Activated CD4-positive, alpha-beta memory T cell treated with anti-CD3 and anti-CD28 coated beads for 36 hours (primary cell): Measurements from ENCODE around the gene INTS15. TPM values are rescaled to one million over a fixed set of nuclear protein-coding genes. Genes with fewer than 3 reads are reported as not detected.

Source experiments
- CTCF ChIA-PET: fragments of 350-600 bp; sonication (Branson Sonifier 250); formaldehyde crosslinking; loops from one replicate; lab custom pipeline; 2021; ENCODE audit warnings: antibody characterized with exemption, inconsistent platforms; lab: Charles Lee
- POLR2A ChIA-PET: fragments of 350-600 bp; sonication (Branson Sonifier 250); formaldehyde crosslinking; loops from one replicate; lab custom pipeline; 2021; ENCODE audit warnings: antibody characterized with exemption; lab: Charles Lee
- DNase-seq: peaks from one replicate; pipeline ENCODE4 v3.0.0-alpha.2; 2020
- H3K27ac Mint-ChIP-seq: one replicate; pipeline ENCODE4 v1.8.0; 2021; ENCODE audit warnings: mixed read lengths
- H3K27me3 Mint-ChIP-seq: one replicate; pipeline ENCODE4 v1.8.0; 2021; ENCODE audit warnings: mixed read lengths
- H3K36me3 Mint-ChIP-seq: one replicate; pipeline ENCODE4 v1.8.0; 2021; ENCODE audit warnings: mixed read lengths
- H3K4me1 Mint-ChIP-seq: one replicate; pipeline ENCODE4 v1.8.0; 2021; ENCODE audit warnings: low read depth, mixed read lengths
- H3K4me3 Mint-ChIP-seq: one replicate; pipeline ENCODE4 v1.8.0; 2021; ENCODE audit warnings: mild to moderate bottlenecking, mixed read lengths
- H3K9me3 Mint-ChIP-seq: one replicate; pipeline ENCODE4 v1.8.0; 2021; ENCODE audit warnings: mixed read lengths
- intact Hi-C: fragments of 100-400 bp; cut with micrococcal nuclease; formaldehyde crosslinking; loops from one replicate; pipeline ENCODE4 v1.15.1; 2023
- total RNA-seq, 2 experiments: library from RNA; stranded (reverse); gene quantifications; one replicate each; pipeline ENCODE4 v1.2.3, GENCODE V29; 2021

The INTS15 gene
- total RNA-seq, 2 experiments from 2014 or later = 25.9 to 27.5 TPM

DNA sequence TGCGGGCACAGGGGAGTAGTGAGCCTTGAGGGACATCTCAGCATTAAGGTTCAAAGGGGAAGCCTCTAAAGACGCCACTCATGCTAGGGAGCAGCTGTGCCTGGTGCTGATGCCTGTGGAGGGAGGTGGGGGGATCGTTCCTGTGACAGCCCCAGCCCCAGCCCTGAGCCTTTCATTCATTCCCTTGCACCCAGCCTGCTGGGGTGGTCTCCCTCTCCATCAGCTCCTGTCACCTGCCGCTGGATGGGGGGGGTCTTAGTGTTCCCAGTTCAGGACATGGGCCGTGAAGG is 58.9 kb downstream of the INTS15 start:
- peaks cover 34% of the 10 kb centered on the region for H3K36me3 Mint-ChIP-seq
- H3K4me1 Mint-ChIP-seq = no peaks in the 10 kb centered on the region
- POLR2A ChIA-PET = no interaction called here
- H3K27me3 Mint-ChIP-seq = no peaks in the 10 kb centered on the region
- no peak for DNase-seq
- H3K27ac Mint-ChIP-seq = no peak overlapping the region
- CTCF ChIA-PET = no interaction called here
- H3K9me3 Mint-ChIP-seq = peaks cover 6% of the 10 kb centered on the region
- H3K4me3 Mint-ChIP-seq = no peak overlapping the region
- intact Hi-C loops = no loop called here

DNA sequence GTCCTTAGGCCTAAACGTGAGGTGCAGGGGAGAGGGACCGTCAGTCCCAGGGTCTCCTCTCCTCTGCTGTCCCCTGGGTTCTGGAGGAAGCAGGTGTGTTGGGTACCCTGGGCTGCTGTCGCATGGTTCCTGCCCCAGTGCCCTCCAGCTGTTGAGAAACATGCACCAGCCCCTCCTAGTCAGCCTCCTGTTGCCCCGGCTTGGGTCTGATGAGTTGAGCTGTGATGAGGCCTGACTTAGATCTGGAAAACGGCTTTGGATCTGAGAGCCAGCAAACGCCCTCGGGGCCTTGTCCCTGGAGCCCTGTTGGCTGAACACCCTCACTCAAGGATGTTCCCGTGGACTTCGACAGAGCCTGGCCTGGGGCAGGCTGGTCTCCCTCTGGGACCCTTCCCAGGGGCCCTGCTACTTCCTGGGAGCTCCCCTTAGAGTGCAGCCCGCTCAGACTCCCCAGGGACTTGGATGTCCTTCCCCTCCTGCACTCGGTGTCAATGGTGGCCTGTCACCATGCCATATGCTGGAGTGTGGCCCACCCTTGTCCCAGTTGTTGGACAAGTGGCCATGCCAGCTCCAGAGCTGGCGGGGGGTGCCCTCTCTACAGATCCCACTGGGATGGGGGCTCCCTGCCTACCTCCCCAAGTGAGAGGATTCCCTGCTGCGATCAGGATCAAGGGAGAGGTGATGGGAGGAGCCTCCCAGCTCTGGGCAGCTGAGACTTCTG is 59.6 kb downstream of the INTS15 start:
- H3K27me3 Mint-ChIP-seq = no peaks in the 10 kb centered on the region
- no peak overlapping the region for H3K27ac Mint-ChIP-seq
- peaks cover 6% of the 10 kb centered on the region for H3K9me3 Mint-ChIP-seq
- POLR2A ChIA-PET = no interaction called here
- H3K36me3 Mint-ChIP-seq = peaks cover 34% of the 10 kb centered on the region
- CTCF ChIA-PET = no interaction called here
- intact Hi-C loops = no loop called here
- H3K4me3 Mint-ChIP-seq = no peak overlapping the region
- no peak for DNase-seq
- no peaks in the 10 kb centered on the region for H3K4me1 Mint-ChIP-seq

DNA sequence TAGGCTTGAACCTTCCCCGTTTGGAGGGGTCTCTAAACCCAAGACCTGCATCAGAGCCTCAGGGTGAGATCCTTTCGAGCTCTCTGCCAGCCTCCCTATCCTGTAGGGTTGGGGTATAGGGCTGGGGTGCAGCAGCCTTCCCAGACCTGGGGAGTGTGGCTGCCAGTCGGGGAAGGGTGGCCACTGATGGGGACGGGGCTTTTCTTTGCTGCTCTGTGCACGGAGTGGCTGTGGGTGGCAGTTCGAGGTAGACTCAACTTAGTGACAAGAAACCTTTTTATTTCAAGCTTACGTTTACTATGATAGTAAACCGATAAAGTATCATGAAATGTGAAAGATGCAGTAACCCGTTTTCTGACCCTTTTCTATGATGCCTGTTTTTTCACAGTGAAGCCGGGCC is 60.3 kb downstream of the INTS15 start:
- intact Hi-C loops = no loop called here

DNA sequence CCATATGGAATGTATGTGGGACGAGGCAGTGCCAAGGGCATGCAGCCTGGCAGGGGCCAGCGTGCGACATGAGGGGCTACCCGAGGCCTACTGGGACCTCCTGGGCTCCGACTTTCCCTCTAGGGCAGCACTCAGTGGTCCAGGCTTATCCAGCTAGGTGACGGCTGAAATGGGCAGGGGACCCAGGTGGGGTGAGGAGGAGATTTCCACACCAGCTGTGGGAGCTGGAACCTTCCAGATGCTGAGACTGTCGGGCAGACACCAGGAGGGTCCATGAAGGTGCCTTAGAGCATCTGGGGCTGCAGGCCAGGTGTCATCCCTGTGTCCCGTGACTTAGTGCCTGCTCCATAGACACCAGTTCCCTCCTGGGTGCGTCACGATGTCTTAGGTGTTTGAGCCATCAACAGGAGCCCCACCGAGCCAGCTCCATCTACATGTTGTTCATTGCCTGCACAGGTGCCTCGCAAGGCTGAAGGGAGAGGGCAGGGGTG is 60.7 kb downstream of the INTS15 start:
- POLR2A ChIA-PET = no interaction called here
- H3K36me3 Mint-ChIP-seq = peaks cover 44% of the 10 kb centered on the region

More for the DNA sequence above, 60.3 kb downstream of the INTS15 start:
- Mint-ChIP-seq H3K4me1 (no peaks in the 10 kb centered on the region), H3K27me3 (no peaks in the 10 kb centered on the region), H3K9me3 (peaks cover 9% of the 10 kb centered on the region), H3K36me3 (peaks cover 39% of the 10 kb centered on the region), H3K4me3 (no peak overlapping the region), H3K27ac (no peak overlapping the region)
- POLR2A ChIA-PET = no interaction called here
- CTCF ChIA-PET = no interaction called here
- DNase-seq = no peak

DNA sequence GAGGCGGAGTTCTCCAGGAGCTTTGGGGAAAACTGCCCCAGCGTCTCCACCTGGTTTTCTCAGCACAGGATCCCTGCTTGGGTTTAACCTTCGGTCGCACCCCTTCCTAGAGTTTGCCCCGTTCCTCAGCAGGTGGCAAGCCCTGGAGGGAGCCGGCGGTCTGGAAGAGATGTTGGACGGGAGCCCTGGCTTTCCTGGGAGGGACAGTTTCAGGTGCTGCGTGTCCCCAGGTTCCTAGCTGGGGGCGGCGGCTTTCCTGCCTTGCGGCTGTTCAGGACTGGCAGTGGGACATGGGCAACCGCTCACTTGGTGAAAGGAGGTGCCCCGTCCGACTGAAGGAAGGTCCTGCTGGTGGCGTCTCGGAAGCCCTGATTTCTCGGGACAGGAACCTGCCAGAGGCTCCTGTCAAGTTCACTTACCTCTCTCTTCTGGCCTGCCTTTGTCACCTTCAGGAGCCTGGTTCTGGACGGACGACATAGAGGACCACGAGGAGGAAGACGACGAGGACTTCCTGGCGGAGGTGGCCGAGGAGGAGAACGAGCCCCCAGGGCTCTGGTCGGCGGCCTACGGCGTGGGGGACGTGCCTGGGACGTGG is 62.1 kb downstream of the INTS15 start:
- Mint-ChIP-seq H3K9me3 (peaks cover 9% of the 10 kb centered on the region), H3K4me3 (no peak overlapping the region), H3K27ac (no peak overlapping the region), H3K36me3 (peaks cover 41% of the 10 kb centered on the region), H3K27me3 (no peaks in the 10 kb centered on the region), H3K4me1 (no peaks in the 10 kb centered on the region)
- no peak for DNase-seq
- ChIA-PET CTCF (interaction anchor here (0.6 kb wide), 1 partner anchor 22 kb away, joined by 3 read pairs; no protein-coding TSS in a partner anchor), POLR2A (interaction anchor here (1.0 kb wide), 1 partner anchor 14 kb away, joined by 3 read pairs; no protein-coding TSS in a partner anchor)
- intact Hi-C loops = no loop called here

More for the DNA sequence above, 60.7 kb downstream of the INTS15 start:
- DNase-seq = no peak
- Mint-ChIP-seq H3K27me3 (no peaks in the 10 kb centered on the region), H3K9me3 (peaks cover 9% of the 10 kb centered on the region), H3K4me1 (no peaks in the 10 kb centered on the region), H3K27ac (no peak overlapping the region), H3K4me3 (no peak overlapping the region)
- CTCF ChIA-PET = no interaction called here
- intact Hi-C loops = no loop called here

DNA sequence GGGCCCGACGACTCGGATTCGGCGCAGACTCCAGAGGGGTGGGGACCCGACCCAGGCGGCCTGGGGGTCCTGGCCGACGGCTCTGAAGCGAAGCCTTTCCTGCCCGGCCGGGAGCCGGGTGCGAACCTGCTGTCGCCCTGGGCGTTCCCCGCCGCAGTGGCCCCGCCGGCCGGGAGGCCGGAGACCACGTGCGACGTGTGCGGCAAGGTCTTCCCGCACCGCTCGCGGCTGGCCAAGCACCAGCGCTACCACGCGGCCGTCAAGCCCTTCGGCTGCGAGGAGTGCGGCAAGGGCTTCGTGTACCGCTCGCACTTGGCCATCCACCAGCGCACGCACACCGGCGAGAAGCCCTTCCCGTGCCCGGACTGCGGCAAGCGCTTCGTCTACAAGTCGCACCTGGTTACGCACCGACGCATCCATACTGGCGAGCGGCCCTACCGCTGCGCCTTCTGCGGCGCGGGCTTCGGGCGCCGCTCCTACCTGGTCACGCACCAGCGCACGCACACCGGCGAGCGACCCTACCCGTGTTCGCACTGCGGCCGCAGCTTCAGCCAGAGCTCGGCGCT is 62.7 kb downstream of the INTS15 start:
- DNase-seq = no peak
- POLR2A ChIA-PET = no interaction called here
- Mint-ChIP-seq H3K9me3 (peaks cover 9% of the 10 kb centered on the region), H3K36me3 (peaks cover 41% of the 10 kb centered on the region), H3K4me1 (no peaks in the 10 kb centered on the region), H3K4me3 (no peak overlapping the region), H3K27ac (no peak overlapping the region), H3K27me3 (no peaks in the 10 kb centered on the region)
- intact Hi-C loops = no loop called here
- CTCF ChIA-PET = no interaction called here

DNA sequence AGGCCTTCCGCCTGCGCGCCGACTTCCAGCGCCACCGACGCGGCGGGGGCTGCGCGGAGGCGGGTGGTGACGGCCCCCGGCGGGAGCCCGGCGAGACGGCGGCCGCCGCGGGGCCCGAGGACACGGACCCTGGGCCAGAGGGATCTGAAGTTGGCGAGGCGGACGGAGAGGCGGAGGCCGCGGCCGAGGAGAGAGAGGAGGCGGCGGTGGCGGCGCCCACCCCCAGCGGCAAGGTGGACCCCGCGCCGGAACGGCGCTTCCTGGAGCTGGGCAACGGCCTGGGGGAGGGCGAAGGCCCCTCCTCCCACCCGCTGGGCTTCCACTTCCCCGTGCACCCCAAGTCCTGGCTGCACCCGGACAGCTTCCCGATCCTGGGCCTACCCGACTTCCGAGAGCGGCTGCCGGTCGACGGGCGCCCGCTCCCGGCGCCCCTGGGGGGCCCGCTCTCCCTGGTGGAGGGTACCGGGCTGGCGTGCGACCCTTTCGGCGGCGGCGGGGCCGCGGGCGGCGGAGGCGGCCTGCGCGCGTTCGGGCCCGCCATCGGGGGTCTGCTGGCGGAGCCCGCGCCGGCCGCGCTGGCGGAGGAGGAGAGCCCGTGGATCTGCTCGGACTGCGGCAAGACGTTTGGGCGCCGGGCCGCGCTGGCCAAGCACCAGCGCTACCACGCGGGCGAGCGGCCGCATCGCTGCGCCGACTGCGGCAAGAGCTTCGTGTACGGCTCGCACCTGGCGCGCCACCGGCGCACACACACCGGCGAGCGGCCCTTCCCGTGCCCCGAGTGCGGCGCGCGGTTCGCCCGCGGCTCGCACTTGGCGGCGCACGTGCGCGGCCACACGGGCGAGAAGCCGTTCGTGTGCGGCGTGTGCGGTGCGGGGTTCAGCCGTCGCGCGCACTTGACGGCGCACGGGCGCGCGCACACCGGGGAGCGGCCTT is 63.5 kb downstream of the INTS15 start:
- peaks cover 9% of the 10 kb centered on the region for H3K9me3 Mint-ChIP-seq
- no peak overlapping the region for H3K27ac Mint-ChIP-seq
- H3K27me3 Mint-ChIP-seq = no peaks in the 10 kb centered on the region
- no peak for DNase-seq
- H3K4me3 Mint-ChIP-seq = no peak overlapping the region
- POLR2A ChIA-PET = no interaction called here
- intact Hi-C loops = no loop called here
- CTCF ChIA-PET = no interaction called here
- H3K4me1 Mint-ChIP-seq = no peaks in the 10 kb centered on the region
- peaks cover 36% of the 10 kb centered on the region for H3K36me3 Mint-ChIP-seq

DNA sequence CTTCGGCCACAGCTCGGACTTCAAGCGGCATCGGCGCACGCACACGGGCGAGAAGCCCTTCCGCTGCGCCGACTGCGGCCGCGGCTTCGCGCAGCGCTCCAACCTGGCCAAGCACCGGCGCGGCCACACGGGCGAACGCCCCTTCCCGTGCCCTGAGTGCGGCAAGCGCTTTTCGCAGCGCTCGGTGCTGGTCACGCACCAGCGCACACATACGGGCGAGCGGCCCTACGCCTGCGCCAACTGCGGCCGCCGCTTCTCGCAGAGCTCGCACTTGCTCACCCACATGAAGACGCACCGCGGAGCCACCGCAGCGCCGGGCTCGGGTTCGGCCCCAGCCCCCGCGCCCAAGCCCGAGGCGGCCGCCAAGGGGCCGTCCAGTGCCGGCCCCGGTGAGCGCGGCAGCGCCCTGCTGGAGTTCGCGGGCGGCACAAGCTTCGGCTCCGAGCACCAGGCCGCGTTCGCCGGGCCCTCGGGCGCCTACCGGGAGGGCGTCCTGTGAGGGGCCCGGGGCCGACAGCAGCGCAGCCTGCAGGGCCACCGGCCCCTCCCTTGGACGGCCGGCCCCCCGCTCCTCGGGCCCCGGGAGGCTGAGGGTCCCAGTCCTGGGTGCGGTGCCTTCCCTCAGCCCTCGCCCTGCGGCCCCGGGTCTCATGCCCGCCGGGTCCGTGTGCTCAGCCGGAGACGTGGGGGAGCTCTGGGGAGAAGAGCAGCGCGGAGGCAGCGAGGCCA is 64.5 kb downstream of the INTS15 start:
- Mint-ChIP-seq H3K36me3 (peaks cover 36% of the 10 kb centered on the region), H3K27ac (no peak overlapping the region), H3K4me1 (no peaks in the 10 kb centered on the region), H3K4me3 (no peak overlapping the region), H3K27me3 (no peaks in the 10 kb centered on the region), H3K9me3 (peaks cover 9% of the 10 kb centered on the region)
- DNase-seq = no peak
- intact Hi-C loops = no loop called here
- POLR2A ChIA-PET = no interaction called here
- CTCF ChIA-PET = no interaction called here

DNA sequence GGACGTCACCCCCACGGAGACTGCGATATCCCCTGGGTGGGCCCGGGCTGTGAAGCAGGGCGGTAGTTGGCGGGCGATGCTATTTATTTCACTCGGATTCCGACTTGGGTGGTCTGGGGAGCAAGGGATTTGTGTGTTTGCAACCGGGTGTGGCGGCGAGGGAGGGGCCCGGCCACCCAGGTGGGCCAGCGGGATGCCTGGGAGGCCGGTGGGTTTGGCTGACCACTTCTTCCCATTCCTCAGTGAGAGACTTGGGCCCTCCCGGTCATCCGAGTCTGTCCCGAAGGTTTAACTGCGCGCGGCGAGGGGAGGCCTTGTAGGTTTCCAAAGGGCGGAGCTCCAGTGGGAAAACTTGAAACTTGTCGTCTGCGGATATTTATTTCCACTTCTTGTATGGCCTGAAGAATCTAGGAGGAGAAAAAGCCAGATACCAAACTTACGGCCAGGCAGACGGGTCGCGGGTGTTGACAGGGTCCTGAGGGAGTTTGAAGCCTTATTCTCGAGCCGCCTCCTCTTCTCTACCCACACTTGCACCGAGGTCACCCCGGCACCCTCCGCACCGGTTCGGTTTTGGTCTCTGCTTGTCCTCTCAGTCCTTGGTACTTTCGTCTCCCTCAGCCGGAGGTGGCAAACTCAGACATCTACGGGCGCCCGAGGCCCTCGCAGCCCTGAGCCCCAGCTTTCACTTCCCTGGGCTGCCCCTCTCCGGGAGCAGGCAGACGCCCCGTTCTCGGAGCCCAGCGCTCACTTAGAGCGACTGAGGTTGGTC is 65.2 kb downstream of the INTS15 start:
- CTCF ChIA-PET = no interaction called here
- H3K9me3 Mint-ChIP-seq = peaks cover 9% of the 10 kb centered on the region

DNA sequence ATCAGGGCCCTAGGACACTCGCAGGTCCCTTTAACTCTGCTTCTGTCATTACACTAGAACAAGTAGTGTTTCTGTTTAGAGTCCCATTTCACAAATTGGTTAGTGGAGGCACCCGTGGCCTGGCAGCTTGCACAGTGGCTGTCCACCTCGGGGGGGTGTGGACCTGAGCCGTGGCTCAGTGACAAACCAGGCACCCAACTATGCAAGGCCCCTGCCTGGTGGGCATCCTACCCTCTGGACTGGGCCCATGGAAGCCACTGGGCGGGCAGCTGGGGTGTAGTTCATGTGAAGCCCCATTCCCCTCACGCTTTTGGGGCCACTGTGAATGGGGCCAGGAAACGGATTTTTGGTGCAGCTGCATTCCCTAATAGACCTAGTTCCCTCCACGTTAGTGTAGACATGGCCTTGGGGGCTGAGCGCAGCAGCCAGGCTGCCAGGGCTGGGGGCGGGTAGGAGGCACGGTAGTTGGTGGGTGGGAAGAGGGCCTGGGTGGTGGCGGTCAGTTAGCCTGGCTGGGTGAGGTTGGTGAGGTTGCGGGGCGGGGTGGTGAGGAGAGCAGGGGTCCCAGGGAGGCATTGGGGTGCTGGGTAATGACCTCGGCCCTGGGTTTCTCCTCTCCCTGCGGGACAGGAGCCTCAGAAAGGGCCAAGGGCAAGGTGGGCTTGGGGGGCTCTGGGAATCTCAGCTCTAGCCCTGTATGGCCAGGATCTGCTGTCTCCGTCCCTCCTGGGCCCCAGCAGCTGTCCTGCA is 66.0 kb downstream of the INTS15 start:
- H3K27ac Mint-ChIP-seq = no peak overlapping the region
- POLR2A ChIA-PET = no interaction called here

More for the DNA sequence above, 65.2 kb downstream of the INTS15 start:
- Mint-ChIP-seq H3K27ac (no peak overlapping the region), H3K36me3 (peaks cover 32% of the 10 kb centered on the region), H3K4me1 (no peaks in the 10 kb centered on the region), H3K27me3 (no peaks in the 10 kb centered on the region), H3K4me3 (no peak overlapping the region)
- DNase-seq = no peak
- intact Hi-C loops = no loop called here
- POLR2A ChIA-PET = no interaction called here

More for the DNA sequence above, 66.0 kb downstream of the INTS15 start:
- no peak for DNase-seq
- Mint-ChIP-seq H3K27me3 (no peaks in the 10 kb centered on the region), H3K9me3 (peaks cover 4% of the 10 kb centered on the region), H3K36me3 (peaks cover 24% of the 10 kb centered on the region), H3K4me3 (no peak overlapping the region), H3K4me1 (no peaks in the 10 kb centered on the region)
- CTCF ChIA-PET = no interaction called here
- intact Hi-C loops = no loop called here
